T-cell (primary cell): ENCODE measurements around the gene C3orf20. TPM values are rescaled to one million over a fixed set of nuclear protein-coding genes. Genes with fewer than 3 reads are reported as not detected.

Experiments used
- ATAC-seq, 4 experiments: fragments of 200-7000 bp in 3 of 4; fragments of 150-1000 bp in 1 of 4; cut with Tn5 transposase; replicated peaks in 1 of 4; 1 replicate in 3 of 4; 2 replicates in 1 of 4; pipeline ENCODE4 v1.10.0; 2021; ENCODE audit warnings: moderate library complexity in 3 of 4, mild to moderate bottlenecking in 2 of 4, moderate number of reproducible peaks in 1 of 4
- CTCF ChIA-PET, 2 donors: fragments of 300-600 bp; sonication (Branson Sonifier 250); formaldehyde crosslinking; loops; one replicate each; lab custom pipeline; 2022; ENCODE audit warnings: antibody characterized with exemption in 2 of 2; lab: Charles Lee
- POLR2A ChIA-PET, 2 donors: fragments of 300-600 bp; sonication (Branson Sonifier 250); formaldehyde crosslinking; loops; one replicate each; lab custom pipeline; 2022; ENCODE audit warnings: antibody characterized with exemption in 2 of 2; lab: Charles Lee
- DNase-seq, 35 experiments: peaks; one replicate each; pipeline versions ENCODE4 v3.0.0 to v3.0.0-alpha.2; 2013 to 2023
- H3K27ac ChIP-seq: one replicate; pipeline ENCODE4 v1.5.1; 2013; ENCODE audit warnings: low read length
- H3K27me3 ChIP-seq, 2 experiments: replicated peaks in 1 of 2; 1 replicate in 1 of 2; 2 replicates in 1 of 2; pipeline versions ENCODE4 v1.6.1 to v1.7.0; 2013; ENCODE audit warnings: low read length in 1 of 2, mixed read lengths in 1 of 2; ENCODE audit not compliant: control insufficient read depth in 2 of 2, insufficient read depth in 2 of 2; ENCODE audit errors: extremely low read depth in 1 of 2
- H3K36me3 ChIP-seq, 2 donors: 1 replicate in 1 of 2; 2 replicates in 1 of 2; pipeline versions ENCODE4 v1.6.1 to v1.7.0; 2013; ENCODE audit warnings: low read length in 1 of 2; ENCODE audit not compliant: control insufficient read depth in 2 of 2, insufficient read depth in 1 of 2; ENCODE audit errors: extremely low read depth in 1 of 2
- H3K4me1 ChIP-seq, 2 experiments: 1 replicate in 1 of 2; 2 replicates in 1 of 2; pipeline versions ENCODE4 v1.6.1 to v1.7.0; 2013; ENCODE audit warnings: low read length in 2 of 2, mixed read lengths in 1 of 2; ENCODE audit not compliant: insufficient read depth in 2 of 2, control insufficient read depth in 1 of 2; ENCODE audit errors: extremely low read depth in 1 of 2
- H3K4me3 ChIP-seq, 2 donors: 1 replicate in 1 of 2; 2 replicates in 1 of 2; pipeline versions ENCODE4 v1.5.1 to v1.7.0; 2013; ENCODE audit warnings: mild to moderate bottlenecking in 2 of 2, low read length in 1 of 2, moderate library complexity in 1 of 2; ENCODE audit not compliant: control insufficient read depth in 1 of 2; ENCODE audit errors: extremely low read depth in 1 of 2
- H3K9me3 ChIP-seq: 2 replicates; pipeline ENCODE4 v1.7.0; 2013
- H3K27ac Mint-ChIP-seq, 2 donors: one replicate each; pipeline ENCODE4 v1.8.0; 2020 to 2021; ENCODE audit warnings: mild to moderate bottlenecking in 2 of 2, mixed read lengths in 2 of 2
- H3K27me3 Mint-ChIP-seq, 2 donors: one replicate each; pipeline ENCODE4 v1.8.0; 2021 to 2022; ENCODE audit warnings: mixed read lengths in 2 of 2
- H3K36me3 Mint-ChIP-seq: one replicate; pipeline ENCODE4 v1.8.0; 2021; ENCODE audit warnings: mixed read lengths
- H3K4me1 Mint-ChIP-seq, 3 donors: one replicate each; pipeline ENCODE4 v1.8.0; 2020 to 2022; ENCODE audit warnings: mixed read lengths in 3 of 3, mild to moderate bottlenecking in 1 of 3
- H3K4me3 Mint-ChIP-seq, 3 donors: one replicate each; pipeline ENCODE4 v1.8.0; 2020 to 2022; ENCODE audit warnings: mild to moderate bottlenecking in 3 of 3, mixed read lengths in 3 of 3, moderate library complexity in 3 of 3
- H3K9me3 Mint-ChIP-seq, 3 donors: one replicate each; pipeline ENCODE4 v1.8.0; 2020 to 2022; ENCODE audit warnings: mixed read lengths in 3 of 3
- WGBS: methylation state at CpG from one replicate; pipeline ENCODE4 v1.1.5; 2013; ENCODE audit warnings: missing lambda C conversion rate; ENCODE audit not compliant: insufficient coverage; 5-methylcytosine and 5-hydroxymethylcytosine counted together
- total RNA-seq, 35 experiments: library from RNA in 6 of 35; stranded (reverse) in 6 of 35; fragments of 120-200 nt in 1 of 35; gene quantifications; one replicate each; pipeline versions ENCODE4 v1.2.1 to v1.2.4 and lab custom pipeline; 2013 to 2026

Gene C3orf20
- total RNA-seq, 5 donors from 2014 or later (not counting 1 experiment from before 2014, with no cell fraction given) = 0.19 to 0.82 (median 0.37) TPM

- ATAC-seq (no peak), DNase-seq (no peak)
- Histone ChIP-seq H3K27me3 (peaks cover 0 to 69% of the 10 kb centered on the region in 2 experiments), H3K4me1 (peaks cover 0 to 4% of the 10 kb centered on the region in 2 experiments), H3K4me3 (no peak overlapping the region), H3K27ac (no peak overlapping the region), H3K36me3 (no peaks in the 10 kb centered on the region), H3K9me3 (no peaks in the 10 kb centered on the region)
- ChIA-PET POLR2A (no interaction called here), CTCF (no interaction called here)
- Mint-ChIP-seq H3K27ac (no peak overlapping the region), H3K27me3 (peaks cover 40 to 76% of the 10 kb centered on the region in 2 donors), H3K9me3 (no peaks in the 10 kb centered on the region), H3K4me1 (peaks cover 6 to 13% (median 8%) of the 10 kb centered on the region in 3 donors), H3K4me3 (peak overlapping the region in 1 of 3 donors; percentile 24), H3K36me3 (no peaks in the 10 kb centered on the region)
- WGBS = 20% methylated on average over 54 of the region's 85 CpGs
Measured at GRCh38 chr3:14810070-14810791, 135.3 kb downstream of the C3orf20 start.

- ATAC-seq (no peak), DNase-seq (no peak)
- CTCF ChIA-PET = no interaction called here
- H3K4me1 ChIP-seq = peaks cover 0 to 4% of the 10 kb centered on the region in 2 experiments
- WGBS = 3% methylated on average over 70 of the region's 78 CpGs
- Mint-ChIP-seq H3K36me3 (no peaks in the 10 kb centered on the region), H3K27ac (no peak overlapping the region), H3K4me1 (peaks cover 6 to 11% (median 7%) of the 10 kb centered on the region in 3 donors), H3K27me3 (peaks cover 39 to 79% of the 10 kb centered on the region in 2 donors), H3K9me3 (no peaks in the 10 kb centered on the region), H3K4me3 (peak overlapping the region in 2 of 3 donors; percentile 39 to 72)
- POLR2A ChIA-PET = no interaction called here
- no peaks in the 10 kb centered on the region for H3K36me3 ChIP-seq
- no peaks in the 10 kb centered on the region for H3K9me3 ChIP-seq
- H3K27me3 ChIP-seq = peaks cover 0 to 69% of the 10 kb centered on the region in 2 experiments
- H3K4me3 ChIP-seq = no peak overlapping the region
- no peak overlapping the region for H3K27ac ChIP-seq
Measured at GRCh38 chr3:14810801-14811661, 136.1 kb downstream of the C3orf20 start.

- Histone ChIP-seq H3K36me3 (no peaks in the 10 kb centered on the region), H3K4me1 (peaks cover 0 to 4% of the 10 kb centered on the region in 2 experiments), H3K9me3 (no peaks in the 10 kb centered on the region), H3K4me3 (no peak overlapping the region), H3K27ac (no peak overlapping the region), H3K27me3 (peaks cover 0 to 68% of the 10 kb centered on the region in 2 experiments)
- Mint-ChIP-seq H3K27me3 (peaks cover 38 to 74% of the 10 kb centered on the region in 2 donors), H3K36me3 (no peaks in the 10 kb centered on the region), H3K4me1 (peaks cover 6 to 9% (median 7%) of the 10 kb centered on the region in 3 donors), H3K4me3 (peak overlapping the region in 1 of 3 donors; percentile 72), H3K9me3 (no peaks in the 10 kb centered on the region), H3K27ac (no peak overlapping the region)
- ChIA-PET CTCF (no interaction called here), POLR2A (no interaction called here)
- WGBS = no CpG with 5 or more reads among the region's 7 CpGs
- ATAC-seq = no peak
- no peak for DNase-seq
Measured at GRCh38 chr3:14811684-14812083, 136.7 kb downstream of the C3orf20 start.

GRCh38 chr3:14812196-14812790 lies 137.4 kb downstream of the C3orf20 start:
- WGBS = 0% methylated on average over 2 of the region's 9 CpGs
- peaks cover 0 to 62% of the 10 kb centered on the region in 2 experiments for H3K27me3 ChIP-seq

GRCh38 chr3:14814411-14814871 lies 139.5 kb downstream of the C3orf20 start:
- no peaks in the 10 kb centered on the region for H3K36me3 Mint-ChIP-seq
- peaks cover 6% of the 10 kb centered on the region in 3 donors for H3K4me1 Mint-ChIP-seq
- no peaks in the 10 kb centered on the region for H3K9me3 Mint-ChIP-seq
- DNase-seq (no peak), ATAC-seq (no peak)
- Histone ChIP-seq H3K27ac (no peak overlapping the region), H3K9me3 (no peaks in the 10 kb centered on the region), H3K27me3 (peaks cover 0 to 50% of the 10 kb centered on the region in 2 experiments), H3K36me3 (no peaks in the 10 kb centered on the region), H3K4me3 (no peak overlapping the region), H3K4me1 (peaks cover 0 to 4% of the 10 kb centered on the region in 2 experiments)
- ChIA-PET POLR2A (no interaction called here), CTCF (no interaction called here)
- no peak overlapping the region for H3K27ac Mint-ChIP-seq
- peaks cover 25 to 66% of the 10 kb centered on the region in 2 donors for H3K27me3 Mint-ChIP-seq
- 100% methylated on average over 1 of the region's 4 CpGs for WGBS
- H3K4me3 Mint-ChIP-seq = no peak overlapping the region

More at GRCh38 chr3:14812196-14812790, 137.4 kb downstream of the C3orf20 start:
- no peaks in the 10 kb centered on the region for H3K36me3 Mint-ChIP-seq
- POLR2A ChIA-PET = no interaction called here
- no peak overlapping the region for H3K27ac Mint-ChIP-seq
- H3K9me3 ChIP-seq = no peaks in the 10 kb centered on the region
- H3K4me1 ChIP-seq = peaks cover 0 to 4% of the 10 kb centered on the region in 2 experiments
- H3K4me3 Mint-ChIP-seq = no peak overlapping the region
- no peaks in the 10 kb centered on the region for H3K36me3 ChIP-seq
- DNase-seq (no peak), ATAC-seq (no peak)
- no peak overlapping the region for H3K4me3 ChIP-seq
- peaks cover 34 to 71% of the 10 kb centered on the region in 2 donors for H3K27me3 Mint-ChIP-seq
- H3K9me3 Mint-ChIP-seq = no peaks in the 10 kb centered on the region
- CTCF ChIA-PET = no interaction called here
- H3K27ac ChIP-seq = no peak overlapping the region
- peaks cover 6% of the 10 kb centered on the region in 3 donors for H3K4me1 Mint-ChIP-seq

- peaks cover 0 to 3% of the 10 kb centered on the region in 2 experiments for H3K4me1 ChIP-seq
- CTCF ChIA-PET = interaction anchor here in 1 of 2 donors (0.6 kb wide), 1 partner anchor 97 kb away, joined by 3 read pairs; no protein-coding TSS in a partner anchor
- no peaks in the 10 kb centered on the region for H3K9me3 ChIP-seq
- no peak overlapping the region for H3K27ac ChIP-seq
- H3K36me3 Mint-ChIP-seq = no peaks in the 10 kb centered on the region
- no peak overlapping the region for H3K27ac Mint-ChIP-seq
- peaks cover under 1 to 2% (median 2%) of the 10 kb centered on the region in 3 donors for H3K4me1 Mint-ChIP-seq
- H3K4me3 ChIP-seq = no peak overlapping the region
- peaks cover 22 to 54% of the 10 kb centered on the region in 2 donors for H3K27me3 Mint-ChIP-seq
- no peak for DNase-seq
- ATAC-seq = no peak
- H3K9me3 Mint-ChIP-seq = no peaks in the 10 kb centered on the region
- POLR2A ChIA-PET = no interaction called here
- no peak overlapping the region for H3K4me3 Mint-ChIP-seq
- peaks cover 0 to 49% of the 10 kb centered on the region in 2 experiments for H3K27me3 ChIP-seq
- 81% methylated on average over 2 of the region's 3 CpGs for WGBS
- H3K36me3 ChIP-seq = no peaks in the 10 kb centered on the region
Measured at GRCh38 chr3:14816359-14816758, 141.4 kb downstream of the C3orf20 start.
